Psoas muscle (tissue), 8 donors: ENCODE data around the gene LUC7L. TPM values are rescaled to one million over a fixed set of nuclear protein-coding genes. Genes with fewer than 3 reads are reported as not detected.
"Not testable (repeated sequence)": the region's sequence is repeated elsewhere in the genome, so short reads cannot be mapped to it uniquely, and the experiment has no call there.

Source experiments
- ATAC-seq, 4 donors: fragments of 200-7000 bp; cut with Tn5 transposase; one replicate each; pipeline ENCODE4 v1.9.1; 2020; ENCODE audit warnings: moderate library complexity in 3 of 4, mild to moderate bottlenecking in 2 of 4
- DNase-seq, 2 donors: peaks; one replicate each; pipeline ENCODE4 v3.0.0-alpha.2; 2020
- H3K27ac ChIP-seq: fragments of 200-600 bp; one replicate; pipeline ENCODE4 v1.8.0; 2022
- H3K27me3 ChIP-seq, 3 donors: fragments of 200-600 bp in 1 of 3; one replicate each; pipeline versions ENCODE4 v1.6.1 to v1.8.0; 2013 to 2022; ENCODE audit warnings: low read length in 2 of 3, mild to moderate bottlenecking in 2 of 3, moderate library complexity in 1 of 3; ENCODE audit not compliant: insufficient read depth in 3 of 3
- H3K36me3 ChIP-seq, 2 donors: fragments of 200-600 bp in 1 of 2; one replicate each; pipeline versions ENCODE4 v1.6.1 to v1.8.0; 2013 to 2022; ENCODE audit warnings: low read depth in 1 of 2, mild to moderate bottlenecking in 1 of 2, moderate library complexity in 1 of 2; ENCODE audit not compliant: insufficient read depth in 1 of 2
- H3K4me1 ChIP-seq: fragments of 200-600 bp; one replicate; pipeline ENCODE4 v1.8.0; 2022
- H3K4me3 ChIP-seq: fragments of 200-600 bp; one replicate; pipeline ENCODE4 v1.8.0; 2022; ENCODE audit warnings: mild to moderate bottlenecking
- H3K9me3 ChIP-seq: fragments of 200-600 bp; one replicate; pipeline ENCODE4 v1.8.0; 2022
- CTCF ChIP-seq: fragments of 200-600 bp; IDR thresholded peaks from one replicate; pipeline ENCODE4 v1.8.0; 2022; ENCODE audit warnings: antibody characterized with exemption
- WGBS, 3 donors: extraction: QIAGEN DNeasy Blood & Tissue Kit; methylation state at CpG; one replicate each; pipeline versions ENCODE4 v1.1.6 to v1.1.7; 2013; 5-methylcytosine and 5-hydroxymethylcytosine counted together
- intact Hi-C, 2 donors: fragments of 100-400 bp; cut with DNase I; formaldehyde crosslinking; loops; one replicate each; pipeline versions ENCODE4 v1.11.0 to v1.14.2; 2022
- polyA plus RNA-seq, 3 donors: library from polyadenylated mRNA; stranded (reverse); fragments of 200-250 nt; gene quantifications; one replicate each; pipeline ENCODE4 v1.2.3, GENCODE V29; 2013
- total RNA-seq, 4 donors: library from RNA; stranded (reverse); fragmentation: NEBNext Ultra II Directional in 2 of 4; extraction: Animal tissue kit (Norgen Biotek cat#: 25700) in 2 of 4; gene quantifications; one replicate each; pipeline versions ENCODE4 v1.2.1 to v1.2.4, GENCODE V29; 2021 to 2023
- donor health status: healthy with polysubstance abuse.
- donor health status: DM: no; HTN: no; CAD: no; lungs with moderate emphysema.
- donor health status: Bipolar disorder and iron deficiency.
- donor health status: healthy.
- donor health status: DM: yes; HTN: yes; CAD: no.
- donor health status: DM: no; HTN: no; CAD: no.
- donor health status: DM: no; HTN: no; CAD: no.
- donor health status: DM: yes; HTN: yes; CAD: no.

LUC7L gene
- total and polyA plus RNA-seq, 7 donors: 23.8 to 58.9 (median 30.3) TPM

- no peak for DNase-seq
- no peaks in the 10 kb centered on the region for H3K9me3 ChIP-seq
- H3K27me3 ChIP-seq: peaks cover 0 to 52% (median 7%) of the 10 kb centered on the region in 3 donors
- intact Hi-C loops: no loop called here
- ATAC-seq: peak in 3 of 4 donors; percentile 43 to 72 (median 57)
- no peak overlapping the region for H3K27ac ChIP-seq
- H3K36me3 ChIP-seq: no peaks in the 10 kb centered on the region
- peak overlapping the region; percentile 63 for H3K4me3 ChIP-seq
- peaks cover 7% of the 10 kb centered on the region for H3K4me1 ChIP-seq
- WGBS, 3 donors: 1% methylated on average over 48 to 55 of the region's 59 CpGs
- no peak for TF ChIP-seq CTCF
Observed at GRCh38 chr16:154217-155030, 74.8 kb downstream of the LUC7L start.

- intact Hi-C loops, H3K9me3 ChIP-seq, DNase-seq, H3K27ac ChIP-seq, H3K36me3 ChIP-seq, H3K4me3 ChIP-seq, H3K4me1 ChIP-seq: not testable (repeated sequence)
- peak in 2 of 4 donors; percentile 27 to 38 for ATAC-seq
- H3K27me3 ChIP-seq: peaks cover 0 to 54% (median 9%) of the 10 kb centered on the region in 3 donors
- WGBS, 3 donors: no CpG with 5 or more reads among the region's 74 CpGs
Observed at GRCh38 chr16:153550-154216, 75.6 kb downstream of the LUC7L start.

- peak in 1 of 4 donors; percentile 29 for ATAC-seq
- H3K27ac ChIP-seq, H3K36me3 ChIP-seq, H3K4me1 ChIP-seq, DNase-seq, intact Hi-C loops, H3K9me3 ChIP-seq, H3K4me3 ChIP-seq: not testable (repeated sequence)
- H3K27me3 ChIP-seq: peaks cover 0 to 54% (median 9%) of the 10 kb centered on the region in 3 donors
- WGBS, 3 donors: 36 to 58% (median 53%) methylated on average over 3 to 4 of the region's 6 CpGs
Observed at GRCh38 chr16:153129-153521, 76.1 kb downstream of the LUC7L start.

GRCh38 chr16:152141-153128 is 76.8 kb downstream of the LUC7L start, which contains the start of gene HBZ:
Gene HBZ (plus strand): TSS chr16:152644. CDS start chr16:152910, 266 bp downstream.
- DNase-seq: no peak
- no peak for TF ChIP-seq CTCF
- ATAC-seq: peak in 1 of 4 donors; percentile 25
- peaks cover 0 to 49% (median 9%) of the 10 kb centered on the region in 3 donors for H3K27me3 ChIP-seq
- H3K4me1 ChIP-seq: peaks cover 7% of the 10 kb centered on the region
- no peaks in the 10 kb centered on the region for H3K9me3 ChIP-seq
- 67 to 81% (median 70%) methylated on average over 17 of the region's 17 CpGs for WGBS, 3 donors
- no peak within 1 kb of the TSS for H3K4me3 ChIP-seq
- no peaks in the 10 kb centered on the region for H3K36me3 ChIP-seq
- H3K27ac ChIP-seq: no peak within 1 kb of the TSS
- intact Hi-C loops: no loop called here

- TF ChIP-seq CTCF: no peak
- 42 to 45% (median 44%) methylated on average over 9 of the region's 9 CpGs for WGBS, 3 donors
- Histone ChIP-seq H3K27me3 (peaks cover 0 to 31% (median 3%) of the 10 kb centered on the region in 3 donors), H3K4me1 (no peaks in the 10 kb centered on the region), H3K27ac (no peak overlapping the region), H3K36me3 (no peaks in the 10 kb centered on the region), H3K9me3 (no peaks in the 10 kb centered on the region), H3K4me3 (no peak overlapping the region)
- ATAC-seq (no peak), DNase-seq (no peak)
- intact Hi-C loops: no loop called here
Observed at GRCh38 chr16:149024-149660, 80.1 kb downstream of the LUC7L start.
